OCI-LY7 (cell line): ENCODE data around the gene CS. TPM values are rescaled to one million over a fixed set of nuclear protein-coding genes. Genes with fewer than 3 reads are reported as not detected.

Source experiments
- BruUV-seq: library from RNA; stranded (reverse); fragments of 400-500 nt; replicated peaks from 2 replicates; lab custom pipeline; 2021; lab: Mats Ljungman, UMichigan
- CTCF ChIA-PET: fragments of 300-600 bp; sonication (Branson Sonifier 250); formaldehyde crosslinking; loops from one replicate; lab custom pipeline; 2022; ENCODE audit warnings: antibody characterized with exemption; ENCODE audit not compliant: unreplicated experiment; lab: Charles Lee
- POLR2A ChIA-PET: fragments of 300-600 bp; sonication (Branson Sonifier 250); formaldehyde crosslinking; loops from one replicate; lab custom pipeline; 2022; ENCODE audit warnings: antibody characterized with exemption; lab: Charles Lee
- DNase-seq: peaks from one replicate; pipeline ENCODE4 v3.0.0-alpha.2; 2015; ENCODE audit warnings: low spot score
- H2AFZ ChIP-seq: fragments of 200-600 bp; sonication (generic), shearing (Covaris generic); 2 replicates; pipeline ENCODE4 v1.6.1; 2014; ENCODE audit warnings: mild to moderate bottlenecking, antibody characterized with exemption, low read length, moderate library complexity
- H3K27ac ChIP-seq: fragments of 200-600 bp; sonication (generic); 2 replicates; pipeline ENCODE4 v1.5.1; 2014; ENCODE audit warnings: mixed run types, low read depth, mild to moderate bottlenecking, moderate library complexity, low read length, inconsistent platforms; ENCODE audit not compliant: poor library complexity, severe bottlenecking
- H3K36me3 ChIP-seq: fragments of 200-600 bp; sonication (generic); 2 replicates; pipeline ENCODE4 v1.6.1; 2014; ENCODE audit warnings: mild to moderate bottlenecking, antibody characterized with exemption, low read length, moderate library complexity, mixed read lengths; ENCODE audit not compliant: insufficient read depth
- H3K4me1 ChIP-seq: fragments of 200-600 bp; sonication (generic); 2 replicates; pipeline ENCODE4 v1.5.1; 2014; ENCODE audit warnings: mild to moderate bottlenecking, low read length; ENCODE audit not compliant: insufficient read depth, poor library complexity, severe bottlenecking
- H3K4me2 ChIP-seq: fragments of 200-600 bp; sonication (generic); 2 replicates; pipeline ENCODE4 v1.6.1; 2014; ENCODE audit warnings: mild to moderate bottlenecking, low read length
- H3K4me3 ChIP-seq: fragments of 200-600 bp; sonication (generic); 2 replicates; pipeline ENCODE4 v1.5.1; 2014; ENCODE audit warnings: mild to moderate bottlenecking, low read depth, low read length; ENCODE audit not compliant: poor library complexity, severe bottlenecking
- H3K79me2 ChIP-seq: fragments of 200-600 bp; sonication (generic); 2 replicates; pipeline ENCODE4 v1.6.1; 2016; ENCODE audit warnings: low read depth, mild to moderate bottlenecking, low read length, moderate library complexity, mixed read lengths; ENCODE audit not compliant: insufficient read depth
- H3K9me2 ChIP-seq: fragments of 200-600 bp; sonication (generic); 2 replicates; pipeline ENCODE4 v1.6.1; 2016; ENCODE audit warnings: mild to moderate bottlenecking, low read length, mixed read lengths; ENCODE audit not compliant: insufficient read depth
- H3K9me3 ChIP-seq: fragments of 200-600 bp; sonication (generic); 2 replicates; pipeline ENCODE4 v1.6.1; 2014; ENCODE audit warnings: mild to moderate bottlenecking, mixed run types, low read length, mixed read lengths
- H4K20me1 ChIP-seq: fragments of 200-600 bp; sonication (generic); 2 replicates; pipeline ENCODE4 v1.6.1; 2014; ENCODE audit warnings: mild to moderate bottlenecking, antibody characterized with exemption, low read length, moderate library complexity, mixed read lengths; ENCODE audit not compliant: insufficient read depth
- EZH2phosphoT487 ChIP-seq: fragments of 200-600 bp; sonication (generic); IDR thresholded peaks from 2 replicates; pipeline ENCODE4 v1.6.1; 2018; ENCODE audit warnings: low read depth, borderline replicate concordance, mild to moderate bottlenecking, mixed run types, antibody characterized with exemption, low read length, moderate library complexity, mixed read lengths
- intact Hi-C: fragments of 100-400 bp; cut with micrococcal nuclease; formaldehyde crosslinking; loops from one replicate; pipeline ENCODE4 v1.10.0; 2022; ENCODE audit not compliant: unreplicated experiment
- total RNA-seq, 2 experiments: library from RNA; depleted of rRNA in 1 of 2; stranded (reverse); fragments of >200 nt in 1 of 2; shearing (Covaris generic) in 1 of 2; gene quantifications; 2 replicates each; pipeline ENCODE4 v1.2.3, GENCODE V29; 2014 to 2022
- TF ChIP-seq, protein P1 (sequence below): fragments of 200-600 bp; sonication (generic); conservative IDR thresholded peaks from 2 replicates; pipeline ENCODE4 v1.5.1; 2014; ENCODE audit warnings: mild to moderate bottlenecking, antibody characterized with exemption, low read length, moderate library complexity, mixed read lengths

Gene CS
- total RNA-seq, 2 experiments from 2014 or later: 154 to 262 TPM

DNA sequence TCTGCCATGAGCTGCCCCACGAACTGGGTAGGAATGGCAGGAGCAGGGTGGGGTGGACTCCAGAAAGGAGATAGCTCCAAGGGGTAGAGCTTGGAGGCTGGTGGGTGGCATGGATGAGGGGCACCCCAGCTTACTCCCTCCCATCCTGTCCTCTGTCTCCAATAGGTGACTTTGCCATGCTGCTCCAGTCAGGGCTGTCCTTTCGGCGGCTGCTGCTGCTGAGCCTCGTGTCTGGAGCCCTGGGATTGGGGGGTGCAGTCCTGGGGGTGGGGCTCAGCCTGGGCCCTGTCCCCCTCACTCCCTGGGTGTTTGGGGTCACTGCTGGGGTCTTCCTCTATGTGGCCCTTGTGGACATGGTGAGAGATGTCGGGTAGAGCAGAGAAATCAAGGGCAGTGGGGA is 63.1 kb downstream of the CS start:
- no peaks in the 10 kb centered on the region for H3K9me2 ChIP-seq
- H3K4me2 ChIP-seq: no peak overlapping the region
- H3K79me2 ChIP-seq: no peaks in the 10 kb centered on the region
- no peak overlapping the region for H3K4me3 ChIP-seq
- H4K20me1 ChIP-seq: no peaks in the 10 kb centered on the region
- H2AFZ ChIP-seq: no peak overlapping the region
- TF ChIP-seq, protein P1, sequence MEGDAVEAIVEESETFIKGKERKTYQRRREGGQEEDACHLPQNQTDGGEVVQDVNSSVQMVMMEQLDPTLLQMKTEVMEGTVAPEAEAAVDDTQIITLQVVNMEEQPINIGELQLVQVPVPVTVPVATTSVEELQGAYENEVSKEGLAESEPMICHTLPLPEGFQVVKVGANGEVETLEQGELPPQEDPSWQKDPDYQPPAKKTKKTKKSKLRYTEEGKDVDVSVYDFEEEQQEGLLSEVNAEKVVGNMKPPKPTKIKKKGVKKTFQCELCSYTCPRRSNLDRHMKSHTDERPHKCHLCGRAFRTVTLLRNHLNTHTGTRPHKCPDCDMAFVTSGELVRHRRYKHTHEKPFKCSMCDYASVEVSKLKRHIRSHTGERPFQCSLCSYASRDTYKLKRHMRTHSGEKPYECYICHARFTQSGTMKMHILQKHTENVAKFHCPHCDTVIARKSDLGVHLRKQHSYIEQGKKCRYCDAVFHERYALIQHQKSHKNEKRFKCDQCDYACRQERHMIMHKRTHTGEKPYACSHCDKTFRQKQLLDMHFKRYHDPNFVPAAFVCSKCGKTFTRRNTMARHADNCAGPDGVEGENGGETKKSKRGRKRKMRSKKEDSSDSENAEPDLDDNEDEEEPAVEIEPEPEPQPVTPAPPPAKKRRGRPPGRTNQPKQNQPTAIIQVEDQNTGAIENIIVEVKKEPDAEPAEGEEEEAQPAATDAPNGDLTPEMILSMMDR: no peak
- no peak for TF ChIP-seq EZH2phosphoT487
- no peaks in the 10 kb centered on the region for H3K9me3 ChIP-seq
- DNase-seq: no peak
- H3K27ac ChIP-seq: no peak overlapping the region
- H3K4me1 ChIP-seq: no peaks in the 10 kb centered on the region
- intact Hi-C loops: no loop called here
- BruUV-seq: no TSS peak
- POLR2A ChIA-PET: no interaction called here
- H3K36me3 ChIP-seq: peaks cover 28% of the 10 kb centered on the region; the same call in 1 of the 2 replicates
- CTCF ChIA-PET: no interaction called here

DNA sequence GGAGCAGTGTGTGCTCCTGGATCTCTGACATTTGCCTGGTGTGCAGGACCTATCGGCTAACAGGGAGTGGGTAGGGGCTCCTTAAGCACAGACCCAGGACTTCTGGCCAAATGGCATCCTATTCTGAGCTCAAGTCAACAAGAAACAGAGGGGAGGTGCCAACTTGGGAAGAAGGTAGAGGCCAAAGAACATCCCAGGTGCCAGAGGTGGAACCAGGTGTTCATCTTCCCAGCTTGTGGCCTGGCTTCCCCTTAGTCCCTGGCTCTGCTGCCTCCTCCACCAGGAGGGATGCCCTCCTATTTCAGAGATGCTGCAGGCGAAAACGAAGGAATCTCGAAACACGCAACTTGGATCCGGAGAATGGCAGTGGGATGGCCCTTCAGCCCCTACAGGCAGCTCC is 64.0 kb downstream of the CS start:
- Histone ChIP-seq H2AFZ (no peak overlapping the region), H3K4me2 (no peak overlapping the region), H3K9me3 (no peaks in the 10 kb centered on the region), H3K79me2 (no peaks in the 10 kb centered on the region), H4K20me1 (no peaks in the 10 kb centered on the region), H3K27ac (no peak overlapping the region), H3K36me3 (peaks cover 19% of the 10 kb centered on the region; the same call in 1 of the 2 replicates), H3K9me2 (no peaks in the 10 kb centered on the region), H3K4me3 (no peak overlapping the region), H3K4me1 (no peaks in the 10 kb centered on the region)
- POLR2A ChIA-PET: no interaction called here
- CTCF ChIA-PET: interaction anchor here (0.6 kb wide), 1 partner anchor 32 kb away, joined by 3 read pairs; no protein-coding TSS in a partner anchor
- no peak for TF ChIP-seq EZH2phosphoT487
- TF ChIP-seq, protein P1: no peak
- intact Hi-C loops: no loop called here
- no peak for DNase-seq
- BruUV-seq: no TSS peak

GRCh38 chr12:56234746-56235436 is 65.2 kb downstream of the CS start:
- DNase-seq: no peak
- H3K79me2 ChIP-seq: no peaks in the 10 kb centered on the region
- H3K36me3 ChIP-seq: peaks cover 8% of the 10 kb centered on the region; the same call in 1 of the 2 replicates
- BruUV-seq: no TSS peak
- intact Hi-C loops: no loop called here
- POLR2A ChIA-PET: no interaction called here
- TF ChIP-seq EZH2phosphoT487: no peak
- TF ChIP-seq, protein P1: no peak
- no peaks in the 10 kb centered on the region for H3K4me1 ChIP-seq
- H4K20me1 ChIP-seq: no peaks in the 10 kb centered on the region
- no peak overlapping the region for H3K4me2 ChIP-seq
- H3K9me3 ChIP-seq: no peaks in the 10 kb centered on the region
- H3K9me2 ChIP-seq: no peaks in the 10 kb centered on the region
- H3K4me3 ChIP-seq: no peak overlapping the region
- no peak overlapping the region for H2AFZ ChIP-seq
- CTCF ChIA-PET: no interaction called here
- no peak overlapping the region for H3K27ac ChIP-seq
